HCT116 (cell line): ENCODE results near the gene POLN.

Experiments
- CBX3 ChIP-seq: IDR thresholded peaks from 2 replicates; pipeline ENCODE4 v1.6.1; 2012; ENCODE audit warnings: low read depth
- EZH2 ChIP-seq: fragments of 200-600 bp; sonication (generic); IDR thresholded peaks from 2 replicates; pipeline ENCODE4 v1.6.1; 2017; ENCODE audit warnings: antibody characterized with exemption, mixed run types
- FOSL1 ChIP-seq: IDR thresholded peaks from 2 replicates; pipeline ENCODE4 v1.6.1; 2012; ENCODE audit warnings: low read depth
- JUND ChIP-seq: IDR thresholded peaks from 2 replicates; pipeline ENCODE4 v1.6.1; 2012
- POLR2A ChIP-seq: IDR thresholded peaks from 2 replicates; pipeline ENCODE4 v1.7.0; 2011; ENCODE audit warnings: borderline replicate concordance; ENCODE audit not compliant: insufficient read depth, insufficient read length; ENCODE audit errors: extremely low read depth
- POLR2AphosphoS5 ChIP-seq: IDR thresholded peaks from 2 replicates; pipeline ENCODE4 v1.6.1; 2011; ENCODE audit warnings: mild to moderate bottlenecking, low read depth, low read length, moderate library complexity
- RAD21 ChIP-seq: IDR thresholded peaks from 2 replicates; pipeline ENCODE4 v1.6.1; 2012; ENCODE audit warnings: low read depth, mild to moderate bottlenecking
- SIN3A ChIP-seq: IDR thresholded peaks from 2 replicates; pipeline ENCODE4 v1.6.1; 2012; ENCODE audit warnings: low read depth
- TCF7L2 ChIP-seq: IDR thresholded peaks from 2 replicates; pipeline ENCODE4 v1.7.0; 2011; ENCODE audit warnings: borderline replicate concordance, inconsistent platforms; ENCODE audit not compliant: insufficient read depth, insufficient read length; ENCODE audit errors: extremely low read depth
- YY1 ChIP-seq: IDR thresholded peaks from 2 replicates; pipeline ENCODE4 v1.6.1; 2011; ENCODE audit warnings: low read length, low read depth, moderate library complexity, mild to moderate bottlenecking; ENCODE audit not compliant: insufficient replicate concordance; ENCODE audit errors: extremely low read depth
- ZNF274 ChIP-seq: fragments of 200-500 bp; sonication (Bioruptor generic); IDR thresholded peaks from 2 replicates; pipeline ENCODE4 v1.6.1; 2014; ENCODE audit warnings: mild to moderate bottlenecking, low read depth, low read length, inconsistent platforms
- TF ChIP-seq, protein P1 (sequence below), 3 experiments: fragments of 200-600 bp in 1 of 3; sonication (generic) in 1 of 3; IDR thresholded peaks in 2 of 3; conservative IDR thresholded peaks in 1 of 3; 2 replicates each; pipeline ENCODE4 v1.5.1; 2012 to 2017; ENCODE audit warnings: low read depth in 2 of 3, low read length in 2 of 3, antibody characterized with exemption in 1 of 3, borderline replicate concordance in 1 of 3, control low read depth in 1 of 3, mild to moderate bottlenecking in 1 of 3, mixed read lengths in 1 of 3, mixed run types in 1 of 3, moderate library complexity in 1 of 3; ENCODE audit not compliant: insufficient read depth in 1 of 3
- TF ChIP-seq, protein P2 (sequence below): IDR thresholded peaks from 2 replicates; pipeline ENCODE4 v1.6.1; 2012; ENCODE audit warnings: low read depth
- TF ChIP-seq, protein P3 (sequence below): IDR thresholded peaks from 2 replicates; pipeline ENCODE4 v1.6.1; 2012

DNA sequence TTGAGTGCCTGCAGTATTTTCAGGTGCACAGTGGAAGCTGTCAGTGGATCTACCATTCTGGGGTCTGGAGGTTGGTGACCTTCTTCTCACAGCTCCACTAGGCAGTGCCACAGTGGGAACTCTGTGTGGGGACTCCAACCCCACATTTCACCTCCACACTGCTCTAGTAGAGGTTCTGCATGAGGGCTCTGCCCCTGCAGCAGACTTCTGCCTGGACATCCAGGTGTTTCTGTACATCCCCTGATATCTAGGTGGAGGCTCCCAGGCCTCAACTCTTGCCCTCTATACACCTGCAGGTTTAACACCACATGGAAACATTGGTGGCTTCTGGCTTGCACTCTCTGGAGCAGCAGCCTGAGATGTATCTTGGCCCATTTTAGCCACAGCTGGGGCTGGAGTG, 216.1 kb downstream of the POLN start:
- TF ChIP-seq POLR2AphosphoS5 (no peak), POLR2A (no peak), EZH2 (no peak), SIN3A (no peak), ZNF274 (no peak), TCF7L2 (no peak), YY1 (no peak), CBX3 (no peak), FOSL1 (no peak), JUND (no peak), RAD21 (no peak)
- TF ChIP-seq, protein P1, sequence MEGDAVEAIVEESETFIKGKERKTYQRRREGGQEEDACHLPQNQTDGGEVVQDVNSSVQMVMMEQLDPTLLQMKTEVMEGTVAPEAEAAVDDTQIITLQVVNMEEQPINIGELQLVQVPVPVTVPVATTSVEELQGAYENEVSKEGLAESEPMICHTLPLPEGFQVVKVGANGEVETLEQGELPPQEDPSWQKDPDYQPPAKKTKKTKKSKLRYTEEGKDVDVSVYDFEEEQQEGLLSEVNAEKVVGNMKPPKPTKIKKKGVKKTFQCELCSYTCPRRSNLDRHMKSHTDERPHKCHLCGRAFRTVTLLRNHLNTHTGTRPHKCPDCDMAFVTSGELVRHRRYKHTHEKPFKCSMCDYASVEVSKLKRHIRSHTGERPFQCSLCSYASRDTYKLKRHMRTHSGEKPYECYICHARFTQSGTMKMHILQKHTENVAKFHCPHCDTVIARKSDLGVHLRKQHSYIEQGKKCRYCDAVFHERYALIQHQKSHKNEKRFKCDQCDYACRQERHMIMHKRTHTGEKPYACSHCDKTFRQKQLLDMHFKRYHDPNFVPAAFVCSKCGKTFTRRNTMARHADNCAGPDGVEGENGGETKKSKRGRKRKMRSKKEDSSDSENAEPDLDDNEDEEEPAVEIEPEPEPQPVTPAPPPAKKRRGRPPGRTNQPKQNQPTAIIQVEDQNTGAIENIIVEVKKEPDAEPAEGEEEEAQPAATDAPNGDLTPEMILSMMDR (IDR thresholded peaks at IDR 0.05 in 2 of 3, conservative IDR thresholded peaks at IDR 0.05 in 1 of 3; ENCODE audit: borderline replicate concordance in 1 of 3, insufficient read depth in 1 of 3, low read depth in 2 of 3, low read length in 2 of 3), result no peak
- TF ChIP-seq, protein P2, sequence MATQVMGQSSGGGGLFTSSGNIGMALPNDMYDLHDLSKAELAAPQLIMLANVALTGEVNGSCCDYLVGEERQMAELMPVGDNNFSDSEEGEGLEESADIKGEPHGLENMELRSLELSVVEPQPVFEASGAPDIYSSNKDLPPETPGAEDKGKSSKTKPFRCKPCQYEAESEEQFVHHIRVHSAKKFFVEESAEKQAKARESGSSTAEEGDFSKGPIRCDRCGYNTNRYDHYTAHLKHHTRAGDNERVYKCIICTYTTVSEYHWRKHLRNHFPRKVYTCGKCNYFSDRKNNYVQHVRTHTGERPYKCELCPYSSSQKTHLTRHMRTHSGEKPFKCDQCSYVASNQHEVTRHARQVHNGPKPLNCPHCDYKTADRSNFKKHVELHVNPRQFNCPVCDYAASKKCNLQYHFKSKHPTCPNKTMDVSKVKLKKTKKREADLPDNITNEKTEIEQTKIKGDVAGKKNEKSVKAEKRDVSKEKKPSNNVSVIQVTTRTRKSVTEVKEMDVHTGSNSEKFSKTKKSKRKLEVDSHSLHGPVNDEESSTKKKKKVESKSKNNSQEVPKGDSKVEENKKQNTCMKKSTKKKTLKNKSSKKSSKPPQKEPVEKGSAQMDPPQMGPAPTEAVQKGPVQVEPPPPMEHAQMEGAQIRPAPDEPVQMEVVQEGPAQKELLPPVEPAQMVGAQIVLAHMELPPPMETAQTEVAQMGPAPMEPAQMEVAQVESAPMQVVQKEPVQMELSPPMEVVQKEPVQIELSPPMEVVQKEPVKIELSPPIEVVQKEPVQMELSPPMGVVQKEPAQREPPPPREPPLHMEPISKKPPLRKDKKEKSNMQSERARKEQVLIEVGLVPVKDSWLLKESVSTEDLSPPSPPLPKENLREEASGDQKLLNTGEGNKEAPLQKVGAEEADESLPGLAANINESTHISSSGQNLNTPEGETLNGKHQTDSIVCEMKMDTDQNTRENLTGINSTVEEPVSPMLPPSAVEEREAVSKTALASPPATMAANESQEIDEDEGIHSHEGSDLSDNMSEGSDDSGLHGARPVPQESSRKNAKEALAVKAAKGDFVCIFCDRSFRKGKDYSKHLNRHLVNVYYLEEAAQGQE, result no peak
- TF ChIP-seq, protein P3, sequence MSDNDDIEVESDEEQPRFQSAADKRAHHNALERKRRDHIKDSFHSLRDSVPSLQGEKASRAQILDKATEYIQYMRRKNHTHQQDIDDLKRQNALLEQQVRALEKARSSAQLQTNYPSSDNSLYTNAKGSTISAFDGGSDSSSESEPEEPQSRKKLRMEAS, result no peak
